H1 (cell line): ENCODE results near the gene FSIP1. TPM values are rescaled to one million over a fixed set of nuclear protein-coding genes. Genes with fewer than 3 reads are reported as not detected.

Source experiments
- CTCF ChIA-PET: fragments of 300-600 bp; sonication (Branson Sonifier 250); formaldehyde crosslinking; loops from one replicate; lab custom pipeline; 2021; ENCODE audit not compliant: partially characterized antibody; lab: Charles Lee
- POLR2A ChIA-PET: fragments of 300-600 bp; sonication (Branson Sonifier 250); formaldehyde crosslinking; loops from one replicate; lab custom pipeline; 2021; ENCODE audit warnings: inconsistent platforms; ENCODE audit not compliant: partially characterized antibody; lab: Charles Lee
- DNase-seq, 2 experiments: peaks; one replicate each; pipeline versions ENCODE4 v3.0.0 to v3.0.0-alpha.2; 2010 to 2022; ENCODE audit warnings: low spot score in 2 of 2, low read depth in 1 of 2, mixed read lengths in 1 of 2
- FAIRE-seq: peaks from 2 replicates; lab custom pipeline; 2011; peaks lifted over from hg19 to GRCh38; lab: Jason Lieb, UNC
- H2AFZ ChIP-seq: 2 replicates; pipeline ENCODE4 v1.8.1; 2012; ENCODE audit warnings: low read length, inconsistent platforms
- H2AK5ac ChIP-seq: 2 replicates; pipeline ENCODE4 v1.6.1; 2013; ENCODE audit warnings: low read depth, low read length
- H2BK120ac ChIP-seq: replicated peaks from 2 replicates; pipeline ENCODE3; 2013; ENCODE audit warnings: low read depth, low read length, inconsistent platforms
- H2BK12ac ChIP-seq: 2 replicates; pipeline ENCODE4 v1.6.1; 2013; ENCODE audit warnings: low read depth, low read length
- H2BK15ac ChIP-seq: 2 replicates; pipeline ENCODE4 v1.6.1; 2013; ENCODE audit warnings: low read length
- H2BK20ac ChIP-seq: 2 replicates; pipeline ENCODE4 v1.6.1; 2013; ENCODE audit warnings: low read length
- H2BK5ac ChIP-seq: 2 replicates; pipeline ENCODE4 v1.6.1; 2013; ENCODE audit warnings: low read depth, low read length
- H3K14ac ChIP-seq: 2 replicates; pipeline ENCODE4 v1.6.1; 2013; ENCODE audit warnings: inconsistent platforms; ENCODE audit not compliant: insufficient read length
- H3K18ac ChIP-seq: 2 replicates; pipeline ENCODE4 v1.6.1; 2013; ENCODE audit warnings: low read length; ENCODE audit errors: extremely low read depth
- H3K23ac ChIP-seq: 2 replicates; pipeline ENCODE4 v1.6.1; 2013; ENCODE audit warnings: inconsistent platforms; ENCODE audit not compliant: insufficient read length
- H3K23me2 ChIP-seq: 2 replicates; pipeline ENCODE4 v1.6.1; 2013; ENCODE audit warnings: low read depth, low read length
- H3K27ac ChIP-seq: 2 replicates; pipeline ENCODE4 v1.6.1; 2011; ENCODE audit warnings: low read depth, low read length, inconsistent platforms
- H3K27me3 ChIP-seq, 4 experiments: replicated peaks in 1 of 4; 1 replicate in 1 of 4; 2 replicates in 3 of 4; pipeline versions ENCODE4 v1.6.1 to v1.8.1; 2011 to 2013; ENCODE audit warnings: low read length in 3 of 4, mild to moderate bottlenecking in 3 of 4, inconsistent platforms in 2 of 4, mixed read lengths in 2 of 4, moderate library complexity in 1 of 4; ENCODE audit not compliant: control insufficient read depth in 3 of 4, insufficient read depth in 3 of 4; ENCODE audit errors: extremely low read depth in 1 of 4
- H3K36me3 ChIP-seq, 4 experiments: 2 replicates each; pipeline versions ENCODE4 v1.6.1 to v1.8.1; 2011 to 2013; ENCODE audit warnings: mild to moderate bottlenecking in 4 of 4, low read length in 3 of 4, moderate library complexity in 2 of 4, control low read depth in 1 of 4, inconsistent platforms in 1 of 4; ENCODE audit not compliant: insufficient read depth in 4 of 4, control insufficient read depth in 2 of 4
- H3K4ac ChIP-seq: replicated peaks from 2 replicates; pipeline ENCODE3; 2013; ENCODE audit warnings: low read length, low read depth, mixed read lengths, inconsistent platforms; ENCODE audit not compliant: insufficient read length
- H3K4me1 ChIP-seq, 4 experiments: replicated peaks in 1 of 4; 1 replicate in 1 of 4; 2 replicates in 3 of 4; pipeline versions ENCODE4 v1.6.1 to v1.8.1; 2011 to 2013; ENCODE audit warnings: low read length in 3 of 4, inconsistent platforms in 2 of 4, mixed read lengths in 1 of 4; ENCODE audit not compliant: insufficient read depth in 4 of 4, control insufficient read depth in 3 of 4
- H3K4me2 ChIP-seq, 2 experiments: 2 replicates each; pipeline versions ENCODE4 v1.6.1 to v1.8.1; 2011 to 2013; ENCODE audit warnings: low read depth in 2 of 2, low read length in 2 of 2, control low read depth in 1 of 2, inconsistent platforms in 1 of 2, mild to moderate bottlenecking in 1 of 2; ENCODE audit not compliant: insufficient read depth in 1 of 2
- H3K4me3 ChIP-seq, 4 experiments: fragments of 200-600, 300-600 bp in 1 of 4; sonication (generic), shearing (Covaris generic), sonication (Bioruptor Twin) in 1 of 4; 2 replicates each; pipeline versions ENCODE4 v1.5.1 to v1.8.1; 2011 to 2016; ENCODE audit warnings: low read length in 4 of 4, low read depth in 3 of 4, control low read depth in 2 of 4, inconsistent platforms in 2 of 4, mild to moderate bottlenecking in 2 of 4, mixed read lengths in 1 of 4, moderate library complexity in 1 of 4; ENCODE audit not compliant: insufficient read depth in 2 of 4; ENCODE audit errors: extremely low read depth in 1 of 4
- H3K56ac ChIP-seq: replicated peaks from 2 replicates; pipeline ENCODE3; 2013; ENCODE audit warnings: low read depth, mild to moderate bottlenecking, mixed read lengths, low read length, inconsistent platforms; ENCODE audit not compliant: insufficient read length
- H3K79me1 ChIP-seq: 2 replicates; pipeline ENCODE4 v1.6.1; 2013; ENCODE audit warnings: low read depth, low read length, control low read depth
- H3K79me2 ChIP-seq, 2 experiments: 2 replicates each; pipeline versions ENCODE4 v1.6.1 to v1.8.1; 2012 to 2013; ENCODE audit warnings: low read length in 2 of 2, mild to moderate bottlenecking in 2 of 2, inconsistent platforms in 1 of 2; ENCODE audit not compliant: insufficient read depth in 2 of 2, control insufficient read depth in 1 of 2
- H3K9ac ChIP-seq, 4 experiments: replicated peaks in 1 of 4; 1 replicate in 1 of 4; 2 replicates in 3 of 4; pipeline versions ENCODE4 v1.6.1 to v1.8.1; 2011 to 2013; ENCODE audit warnings: low read depth in 3 of 4, low read length in 3 of 4, control low read depth in 2 of 4, mild to moderate bottlenecking in 2 of 4, moderate library complexity in 2 of 4, inconsistent platforms in 1 of 4; ENCODE audit errors: extremely low read depth in 1 of 4
- H3K9me3 ChIP-seq, 2 experiments: 2 replicates each; pipeline versions ENCODE4 v1.6.1 to v1.8.1; 2012 to 2013; ENCODE audit warnings: mild to moderate bottlenecking in 2 of 2, moderate library complexity in 2 of 2, control low read depth in 1 of 2, inconsistent platforms in 1 of 2, low read depth in 1 of 2, low read length in 1 of 2, mixed read lengths in 1 of 2; ENCODE audit not compliant: insufficient read depth in 2 of 2
- H4K20me1 ChIP-seq, 2 experiments: replicated peaks in 1 of 2; 2 replicates each; pipeline versions ENCODE3 to v1.8.1; 2011 to 2013; ENCODE audit warnings: inconsistent platforms in 2 of 2, low read length in 2 of 2, mild to moderate bottlenecking in 1 of 2; ENCODE audit not compliant: insufficient read depth in 2 of 2, control insufficient read depth in 1 of 2
- H4K5ac ChIP-seq: 2 replicates; pipeline ENCODE4 v1.6.1; 2013; ENCODE audit warnings: low read length, low read depth, mixed read lengths, inconsistent platforms; ENCODE audit not compliant: insufficient read length
- H4K8ac ChIP-seq: 2 replicates; pipeline ENCODE4 v1.8.0; 2013; ENCODE audit warnings: mild to moderate bottlenecking, moderate library complexity, low read length, inconsistent platforms; ENCODE audit not compliant: insufficient read depth; ENCODE audit errors: extremely low read depth
- H4K91ac ChIP-seq: replicated peaks from 2 replicates; pipeline ENCODE3; 2013; ENCODE audit warnings: low read length, mixed read lengths, inconsistent platforms; ENCODE audit not compliant: insufficient read length
- ASH2L ChIP-seq: fragments of 200-600, 300-600 bp; sonication (generic); IDR thresholded peaks from one replicate; pipeline ENCODE4 v1.7.1; 2017; ENCODE audit warnings: low read length
- BRCA1 ChIP-seq: IDR thresholded peaks from 2 replicates; pipeline ENCODE4 v1.6.1; 2012; ENCODE audit warnings: low read depth, low read length, improper control_type of control experiment
- CBX8 ChIP-seq: fragments of 300-800, 300-1000 bp; sonication (generic); IDR thresholded peaks from 2 replicates; pipeline ENCODE4 v1.7.1; 2016; ENCODE audit warnings: low read depth, low read length, borderline replicate concordance
- CREB1 ChIP-seq: IDR thresholded peaks from 2 replicates; pipeline ENCODE4 v1.6.1; 2012; ENCODE audit warnings: inconsistent platforms
- JUN ChIP-seq: IDR thresholded peaks from 2 replicates; pipeline ENCODE4 v1.6.1; 2011; ENCODE audit warnings: low read depth, mild to moderate bottlenecking, improper control_type of control experiment, low read length
- JUND ChIP-seq: IDR thresholded peaks from 2 replicates; pipeline ENCODE4 v1.6.1; 2011; ENCODE audit warnings: mild to moderate bottlenecking, improper control_type of control experiment, low read length
- RNF2 ChIP-seq: fragments of 200-900, 300-1000 bp; sonication (generic); IDR thresholded peaks from 2 replicates; pipeline ENCODE4 v1.7.1; 2016; ENCODE audit warnings: borderline replicate concordance, low read depth, mild to moderate bottlenecking, antibody characterized with exemption, low read length; ENCODE audit not compliant: poor library complexity, severe bottlenecking; ENCODE audit errors: missing control alignments
- SIN3A ChIP-seq, 2 experiments: IDR thresholded peaks in 1 of 2; conservative IDR thresholded peaks in 1 of 2; 2 replicates each; pipeline ENCODE4 v1.6.1; 2011 to 2012; ENCODE audit warnings: low read length in 2 of 2, improper control_type of control experiment in 1 of 2, low read depth in 1 of 2, mild to moderate bottlenecking in 1 of 2
- SP4 ChIP-seq: IDR thresholded peaks from 2 replicates; pipeline ENCODE4 v1.6.1; 2012; ENCODE audit warnings: low read length, inconsistent platforms
- WGBS, 2 experiments: shearing (Covaris generic) in 1 of 2; methylation state at CpG; one replicate each; pipeline versions ENCODE4 v1.1.6 to v1.1.7; 2013 to 2015; ENCODE audit warnings: low lambda C conversion rate in 2 of 2, mixed read lengths in 2 of 2, inconsistent platforms in 1 of 2, low coverage in 1 of 2, missing lambda C conversion rate in 1 of 2; ENCODE audit not compliant: insufficient replicate concordance in 2 of 2, insufficient coverage in 1 of 2, insufficient read length in 1 of 2; ENCODE audit errors: extremely low coverage in 1 of 2, missing lambda C conversion rate in 1 of 2; 5-methylcytosine and 5-hydroxymethylcytosine counted together
- polyA plus RNA-seq, 7 experiments: library from polyadenylated mRNA; depleted of rRNA in 3 of 7; stranded (reverse) in 5 of 7; unstranded in 2 of 7; fragments of >200 nt in 5 of 7; fragments of 200-250 nt in 2 of 7; gene quantifications; 1 replicate in 5 of 7; 2 replicates in 1 of 7; 4 replicates in 1 of 7; pipeline versions ENCODE4 v1.2.1 to v1.2.3, GENCODE V29; 2011 to 2013; ENCODE audit warnings: missing spikeins in 2 of 7, mixed read lengths in 2 of 7
- total RNA-seq: library from RNA; stranded (reverse); fragmentation: NEBNext Ultra II Directional; extraction: Animal tissue kit (Norgen Biotek cat#: 25700); gene quantifications from 2 replicates; pipeline ENCODE4 v1.2.1, GENCODE V29; 2021
- TF ChIP-seq, protein P1 (sequence below): IDR thresholded peaks from 2 replicates; pipeline ENCODE4 v1.6.1; 2012; ENCODE audit warnings: inconsistent platforms
- TF ChIP-seq, protein P2 (sequence below): IDR thresholded peaks from 2 replicates; pipeline ENCODE4 v1.6.1; 2011; ENCODE audit warnings: low read length, improper control_type of control experiment

FSIP1 gene
- total and polyA plus RNA-seq, 2 of the 8 experiments (the other 6 are each of a cell fraction or from before 2014, with no cell fraction given) = 0.18 to 1.3 TPM

DNA sequence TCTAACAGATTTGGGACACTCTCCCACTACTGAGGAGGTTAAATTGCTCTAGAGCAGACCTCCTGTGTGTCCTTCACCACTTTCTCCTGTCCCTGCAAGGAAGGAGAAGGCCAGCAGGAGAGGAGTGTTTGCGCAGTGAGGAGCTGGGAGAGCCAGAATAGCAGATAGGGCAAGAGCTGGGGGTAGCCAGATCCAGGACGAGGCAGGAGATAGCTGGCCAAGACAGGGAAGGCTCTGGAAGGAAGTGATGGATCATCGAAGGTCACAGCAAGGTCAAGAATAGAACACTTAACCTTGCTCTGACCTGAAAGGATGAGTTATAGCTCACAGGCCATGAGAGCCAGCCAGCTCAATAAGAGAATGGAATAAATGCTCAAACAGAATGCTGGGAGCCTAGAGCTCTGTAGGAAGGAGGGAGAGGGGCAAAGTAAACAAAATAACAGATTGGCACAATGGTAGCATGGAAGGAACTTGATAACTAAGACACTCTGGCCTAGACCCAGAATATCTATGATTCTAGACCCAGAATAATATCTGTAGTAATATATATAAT lies 37.5 kb upstream of the FSIP1 start:
- no peak overlapping the region for H2BK20ac ChIP-seq
- ChIA-PET POLR2A (interaction anchor here (1.2 kb wide), 2 partner anchors 10 to 31 kb away, joined by 3 to 4 read pairs; no protein-coding TSS in a partner anchor), CTCF (interaction anchor here (1.1 to 1.7 kb wide), 6 partner anchors 9 to 54 kb away, joined by 3 to 8 read pairs (median 4); no protein-coding TSS in a partner anchor)
- 0 out of 4 replicates have a peak, but pooled peaks cover 0 to 3% of the 10 kb centered on the region in 2 experiments for H3K9me3 ChIP-seq
- peaks cover 4 to 7% of the 10 kb centered on the region in 2 experiments for H4K20me1 ChIP-seq
- peaks cover 0 to 10% (median 0%) of the 10 kb centered on the region in 4 experiments; a peak in 1 of 8 replicates for H3K36me3 ChIP-seq
- no peak overlapping the region for H4K91ac ChIP-seq
- WGBS, 2 experiments = 58% methylated on average over 3 of the region's 3 CpGs; no CpG with 5 or more reads in 1 of the 2 experiments
- H4K5ac ChIP-seq = no peak overlapping the region
- H3K27me3 ChIP-seq = no peaks in the 10 kb centered on the region
- H3K23me2 ChIP-seq = no peaks in the 10 kb centered on the region
- H3K18ac ChIP-seq = no peak overlapping the region
- no peak overlapping the region for H3K23ac ChIP-seq
- H2BK5ac ChIP-seq = 0 out of 2 replicates have a peak overlapping the region, but pooled peaks have one; percentile 29
- H2BK12ac ChIP-seq = no peak overlapping the region
- peaks cover 7 to 100% of the 10 kb centered on the region in 2 experiments; a peak in 3 of 4 replicates for H3K79me2 ChIP-seq
- no peak overlapping the region for H2AFZ ChIP-seq
- H2BK15ac ChIP-seq = no peak overlapping the region
- FAIRE-seq = no peak
- H3K4me1 ChIP-seq = peaks cover 0 to 13% (median 9%) of the 10 kb centered on the region in 4 experiments; a peak in 3 of 7 replicates
- no peak overlapping the region for H2AK5ac ChIP-seq
- no peak overlapping the region for H3K4me3 ChIP-seq
- H3K27ac ChIP-seq = no peak overlapping the region
- no peak for DNase-seq
- no peak overlapping the region for H3K4me2 ChIP-seq
- H3K4ac ChIP-seq = no peak overlapping the region
- H4K8ac ChIP-seq = no peak overlapping the region
- H3K14ac ChIP-seq = no peak overlapping the region
- H2BK120ac ChIP-seq = no peak overlapping the region
- H3K79me1 ChIP-seq = peaks cover 3% of the 10 kb centered on the region
- H3K9ac ChIP-seq = no peak overlapping the region
- no peak overlapping the region for H3K56ac ChIP-seq
- TF ChIP-seq, protein P1, sequence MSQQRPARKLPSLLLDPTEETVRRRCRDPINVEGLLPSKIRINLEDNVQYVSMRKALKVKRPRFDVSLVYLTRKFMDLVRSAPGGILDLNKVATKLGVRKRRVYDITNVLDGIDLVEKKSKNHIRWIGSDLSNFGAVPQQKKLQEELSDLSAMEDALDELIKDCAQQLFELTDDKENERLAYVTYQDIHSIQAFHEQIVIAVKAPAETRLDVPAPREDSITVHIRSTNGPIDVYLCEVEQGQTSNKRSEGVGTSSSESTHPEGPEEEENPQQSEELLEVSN = no peak
- TF ChIP-seq SP4 (no peak), CREB1 (no peak), JUND (no peak), RNF2 (no peak), CBX8 (no peak), SIN3A (conservative IDR thresholded peaks at IDR 0.05 in 1 of 2, IDR thresholded peaks at IDR 0.05 in 1 of 2; ENCODE audit: low read depth in 1 of 2, low read length in 2 of 2) (no peak), BRCA1 (no peak), ASH2L (no peak), JUN (no peak)
- TF ChIP-seq, protein P2, sequence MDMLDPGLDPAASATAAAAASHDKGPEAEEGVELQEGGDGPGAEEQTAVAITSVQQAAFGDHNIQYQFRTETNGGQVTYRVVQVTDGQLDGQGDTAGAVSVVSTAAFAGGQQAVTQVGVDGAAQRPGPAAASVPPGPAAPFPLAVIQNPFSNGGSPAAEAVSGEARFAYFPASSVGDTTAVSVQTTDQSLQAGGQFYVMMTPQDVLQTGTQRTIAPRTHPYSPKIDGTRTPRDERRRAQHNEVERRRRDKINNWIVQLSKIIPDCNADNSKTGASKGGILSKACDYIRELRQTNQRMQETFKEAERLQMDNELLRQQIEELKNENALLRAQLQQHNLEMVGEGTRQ = no peak
